ENCODE results near the gene CBL. TPM values are rescaled to one million over a fixed set of nuclear protein-coding genes. Genes with fewer than 3 reads are reported as not detected.
A peak's percentile ranks its signal among the peaks of the same experiment; 100 is the strongest.

The CBL gene
- total RNA-seq, 1 experiment from 2014 or later, result 56.4 TPM

GRCh38 chr11:119305556-119306372 lies 99.6 kb downstream of the CBL start:
- Histone ChIP-seq H4K91ac (ENCODE audit: insufficient read length, low read depth, low read length) (no peak overlapping the region), H3K79me2 (ENCODE audit: insufficient read depth, low read length) (no peaks in the 10 kb centered on the region), H2BK12ac (ENCODE audit: insufficient read length, low read depth, low read length) (no peak overlapping the region), H3K4me1 (ENCODE audit: insufficient read depth, low read length) (no peaks in the 10 kb centered on the region), H2BK20ac (ENCODE audit: low read depth, low read length, poor library complexity, severe bottlenecking) (no peak overlapping the region), H4K8ac (replicated peaks; ENCODE audit: insufficient read length, low read depth, low read length) (no peak overlapping the region), H3K9me3 (ENCODE audit: control insufficient read depth, low read depth, low read length) (no peaks in the 10 kb centered on the region), H2BK5ac (ENCODE audit: insufficient read length, low read length) (no peak overlapping the region), H3K4me2 (ENCODE audit: insufficient read depth, insufficient read length, low read length) (no peak overlapping the region), H3K18ac (ENCODE audit: insufficient read length, low read depth, low read length) (no peak overlapping the region), H4K20me1 (ENCODE audit: control insufficient read depth, insufficient read depth, insufficient read length) (no peaks in the 10 kb centered on the region), H2BK120ac (ENCODE audit: low read depth, low read length, poor library complexity, severe bottlenecking) (no peak overlapping the region), H3K23me2 (ENCODE audit: insufficient read length, low read depth, low read length, poor library complexity, severe bottlenecking) (no peaks in the 10 kb centered on the region), H3K27me3 (ENCODE audit: insufficient read depth, low read length) (no peaks in the 10 kb centered on the region), H3K9ac (ENCODE audit: extremely low read depth, insufficient read length, low read length) (no peak overlapping the region), H3K14ac (ENCODE audit: insufficient read depth, low read length) (no peak overlapping the region), H3T11ph (ENCODE audit: low read length) (no peak overlapping the region), H2AK5ac (ENCODE audit: insufficient read length, low read length) (no peak overlapping the region), H3K23ac (ENCODE audit: insufficient read length, low read depth, low read length) (no peak overlapping the region), H4K5ac (ENCODE audit: insufficient read length, low read depth, low read length) (no peak overlapping the region), H3K27ac (ENCODE audit: insufficient read length, low read depth, low read length) (no peak overlapping the region), H3K56ac (ENCODE audit: insufficient read length, low read depth, low read length) (no peak overlapping the region), H2BK15ac (ENCODE audit: low read depth, low read length) (no peak overlapping the region), H2AFZ (ENCODE audit: low read length) (no peak overlapping the region), H3K4ac (ENCODE audit: low read depth, low read length) (no peak overlapping the region), H3K79me1 (ENCODE audit: insufficient read depth, low read depth, low read length, poor library complexity, severe bottlenecking) (no peaks in the 10 kb centered on the region)
- no peaks in the 10 kb centered on the region for H3K27me3 Mint-ChIP-seq (ENCODE audit: low read depth)
- no CpG with 5 or more reads among the region's 7 CpGs for WGBS (ENCODE audit: extremely low coverage, insufficient read length, low lambda C conversion rate)
- H3K4me3 Mint-ChIP-seq, result no peak overlapping the region; a peak in 1 of 5 replicates
- no peak for TF ChIP-seq CTCF (conservative IDR thresholded peaks at IDR 0.05)
- no peaks in the 10 kb centered on the region for H3K9me3 Mint-ChIP-seq
- H3K4me1 Mint-ChIP-seq, result peaks cover 10 to 18% of the 10 kb centered on the region in 2 experiments; a peak in 3 of 4 replicates
- no peak for DNase-seq
- H3K27ac Mint-ChIP-seq, result peak overlapping the region in 2 of 3 experiments; percentile 47 to 86; a peak in 3 of 7 replicates
- H3K36me3 Mint-ChIP-seq (ENCODE audit: insufficient read depth in 1 of 3, low read depth in 3 of 3), result peaks cover 8 to 67% (median 51%) of the 10 kb centered on the region in 3 experiments; a peak in 6 of 7 replicates

Measured in H9 (cell line).